ENCODE measurements around the gene SSU72.

DNA sequence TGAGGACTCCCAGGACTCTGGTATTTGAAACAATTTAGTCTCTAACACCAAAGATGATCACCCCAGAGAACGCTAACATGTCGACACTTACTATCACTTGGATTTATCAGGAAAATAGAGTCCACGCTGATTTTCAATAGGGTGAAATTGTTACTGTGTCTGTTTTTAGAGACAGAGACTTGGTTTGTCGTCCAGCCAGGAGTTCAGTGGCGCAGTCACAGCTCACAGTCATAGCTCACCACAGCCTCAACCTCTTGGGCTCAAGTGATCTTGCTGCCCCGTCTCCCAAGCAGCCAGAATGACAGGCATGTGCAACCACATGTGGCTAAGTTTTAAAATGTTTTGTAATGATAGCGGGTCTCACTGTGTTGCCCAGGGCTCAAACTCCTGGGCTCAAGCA lies 5.3 kb downstream of the SSU72 start:
- TF ChIP-seq, protein P1, sequence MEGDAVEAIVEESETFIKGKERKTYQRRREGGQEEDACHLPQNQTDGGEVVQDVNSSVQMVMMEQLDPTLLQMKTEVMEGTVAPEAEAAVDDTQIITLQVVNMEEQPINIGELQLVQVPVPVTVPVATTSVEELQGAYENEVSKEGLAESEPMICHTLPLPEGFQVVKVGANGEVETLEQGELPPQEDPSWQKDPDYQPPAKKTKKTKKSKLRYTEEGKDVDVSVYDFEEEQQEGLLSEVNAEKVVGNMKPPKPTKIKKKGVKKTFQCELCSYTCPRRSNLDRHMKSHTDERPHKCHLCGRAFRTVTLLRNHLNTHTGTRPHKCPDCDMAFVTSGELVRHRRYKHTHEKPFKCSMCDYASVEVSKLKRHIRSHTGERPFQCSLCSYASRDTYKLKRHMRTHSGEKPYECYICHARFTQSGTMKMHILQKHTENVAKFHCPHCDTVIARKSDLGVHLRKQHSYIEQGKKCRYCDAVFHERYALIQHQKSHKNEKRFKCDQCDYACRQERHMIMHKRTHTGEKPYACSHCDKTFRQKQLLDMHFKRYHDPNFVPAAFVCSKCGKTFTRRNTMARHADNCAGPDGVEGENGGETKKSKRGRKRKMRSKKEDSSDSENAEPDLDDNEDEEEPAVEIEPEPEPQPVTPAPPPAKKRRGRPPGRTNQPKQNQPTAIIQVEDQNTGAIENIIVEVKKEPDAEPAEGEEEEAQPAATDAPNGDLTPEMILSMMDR (IDR thresholded peaks at IDR 0.05; ENCODE audit: low read length), result no peak
- TF ChIP-seq EZH2 (IDR thresholded peaks at IDR 0.05; ENCODE audit: borderline replicate concordance, low read length), result no peak

All from OCI-LY1 (cell line).